B cell (primary cell): ENCODE data around the gene RAB27A. TPM values are rescaled to one million over a fixed set of nuclear protein-coding genes. Genes with fewer than 3 reads are reported as not detected.
A peak's percentile ranks its signal among the peaks of the same experiment; 100 is the strongest.

Experiments
- ATAC-seq: fragments of 200-7000 bp; cut with Tn5 transposase; one replicate; pipeline ENCODE4 v1.10.0; 2021; ENCODE audit warnings: low read depth, mild to moderate bottlenecking, moderate number of reproducible peaks, moderate library complexity
- CTCF ChIA-PET: fragments of 350-600 bp; sonication (Branson Sonifier 250); formaldehyde crosslinking; loops from one replicate; lab custom pipeline; 2021; ENCODE audit warnings: antibody characterized with exemption, inconsistent platforms; lab: Charles Lee
- POLR2A ChIA-PET: fragments of 350-600 bp; sonication (Branson Sonifier 250); formaldehyde crosslinking; loops from one replicate; lab custom pipeline; 2021; ENCODE audit warnings: antibody characterized with exemption; lab: Charles Lee
- DNase-seq: peaks from one replicate; pipeline ENCODE4 v3.0.0; 2013
- H2AFZ ChIP-seq: 2 replicates; pipeline ENCODE4 v1.6.1; 2012; ENCODE audit warnings: mild to moderate bottlenecking, low read depth, low read length; ENCODE audit not compliant: insufficient read depth, poor library complexity, severe bottlenecking
- H3K27ac ChIP-seq, 2 donors: 1 replicate in 1 of 2; 2 replicates in 1 of 2; pipeline ENCODE4 v1.5.1; 2012 to 2013; ENCODE audit warnings: low read length in 2 of 2, mild to moderate bottlenecking in 2 of 2, moderate library complexity in 1 of 2
- H3K27me3 ChIP-seq, 4 experiments: fragments of 200-600 bp in 1 of 4; sonication (generic) in 1 of 4; replicated peaks in 1 of 4; 1 replicate in 2 of 4; 2 replicates in 2 of 4; pipeline versions ENCODE4 v1.6.1 to v1.7.0; 2013 to 2016; ENCODE audit warnings: low read length in 3 of 4, mild to moderate bottlenecking in 2 of 4, mixed read lengths in 1 of 4, moderate library complexity in 1 of 4; ENCODE audit not compliant: insufficient read depth in 4 of 4, control insufficient read depth in 3 of 4; ENCODE audit errors: control extremely low read depth in 1 of 4
- H3K36me3 ChIP-seq, 2 experiments: replicated peaks in 1 of 2; 1 replicate in 1 of 2; 2 replicates in 1 of 2; pipeline versions ENCODE4 v1.6.1 to v1.7.1; 2013; ENCODE audit warnings: low read length in 1 of 2; ENCODE audit not compliant: insufficient read depth in 2 of 2, control insufficient read depth in 1 of 2; ENCODE audit errors: control extremely low read depth in 1 of 2, extremely low read depth in 1 of 2
- H3K4me1 ChIP-seq, 2 donors: fragments of 200-600 bp in 1 of 2; sonication (generic) in 1 of 2; 1 replicate in 1 of 2; 2 replicates in 1 of 2; pipeline versions ENCODE4 v1.5.1 to v1.6.1; 2013 to 2017; ENCODE audit warnings: low read length in 2 of 2; ENCODE audit not compliant: control insufficient read depth in 2 of 2, insufficient read depth in 2 of 2
- H3K4me2 ChIP-seq: replicated peaks from 2 replicates; pipeline ENCODE3; 2012; ENCODE audit warnings: mild to moderate bottlenecking, low read depth, low read length; ENCODE audit not compliant: poor library complexity, severe bottlenecking
- H3K4me3 ChIP-seq, 5 experiments: fragments of 200-600 bp in 1 of 5; sonication (generic) in 1 of 5; 1 replicate in 3 of 5; 2 replicates in 2 of 5; pipeline versions ENCODE4 v1.5.1 to v1.7.0; 2011 to 2016; ENCODE audit warnings: low read length in 4 of 5, mild to moderate bottlenecking in 4 of 5, low read depth in 2 of 5, control low read depth in 1 of 5, moderate library complexity in 1 of 5; ENCODE audit not compliant: insufficient read depth in 1 of 5; ENCODE audit errors: control extremely low read depth in 1 of 5, extremely low read depth in 1 of 5
- H3K79me2 ChIP-seq: fragments of 200-600 bp; sonication (generic); one replicate; pipeline ENCODE4 v1.6.0; 2016; ENCODE audit warnings: low read length; ENCODE audit not compliant: control insufficient read depth, insufficient read depth
- H3K9ac ChIP-seq: fragments of 200-600 bp; sonication (generic); 2 replicates; pipeline ENCODE4 v1.6.1; 2017; ENCODE audit warnings: mild to moderate bottlenecking, low read length, moderate library complexity
- H3K9me3 ChIP-seq, 3 donors: one replicate each; pipeline versions ENCODE4 v1.6.1 to v1.7.1; 2013; ENCODE audit warnings: low read length in 2 of 3; ENCODE audit not compliant: control insufficient read depth in 2 of 3, insufficient read depth in 1 of 3; ENCODE audit errors: control extremely low read depth in 1 of 3
- H4K20me1 ChIP-seq: 2 replicates; pipeline ENCODE4 v1.6.0; 2012; ENCODE audit warnings: mild to moderate bottlenecking, low read length; ENCODE audit not compliant: insufficient read depth, control insufficient read depth, poor library complexity, severe bottlenecking
- H3K27ac Mint-ChIP-seq: one replicate; pipeline ENCODE4 v1.8.0; 2021; ENCODE audit warnings: mixed read lengths
- H3K27me3 Mint-ChIP-seq: one replicate; pipeline ENCODE4 v1.8.0; 2021; ENCODE audit warnings: mixed read lengths
- H3K4me1 Mint-ChIP-seq: one replicate; pipeline ENCODE4 v1.8.0; 2021; ENCODE audit warnings: mixed read lengths
- H3K4me3 Mint-ChIP-seq: one replicate; pipeline ENCODE4 v1.8.0; 2021; ENCODE audit warnings: mixed read lengths
- H3K9me3 Mint-ChIP-seq: one replicate; pipeline ENCODE4 v1.8.0; 2022; ENCODE audit warnings: mixed read lengths; ENCODE audit not compliant: insufficient read depth
- EZH2 ChIP-seq: IDR thresholded peaks from 2 replicates; pipeline ENCODE4 v1.6.1; 2012; ENCODE audit warnings: borderline replicate concordance, low read depth, mild to moderate bottlenecking, moderate library complexity, low read length; ENCODE audit not compliant: insufficient read depth, poor library complexity, severe bottlenecking
- WGBS: methylation state at CpG from one replicate; pipeline ENCODE4 v1.1.5; 2013; ENCODE audit warnings: missing lambda C conversion rate; ENCODE audit not compliant: insufficient coverage; 5-methylcytosine and 5-hydroxymethylcytosine counted together
- intact Hi-C: fragments of 100-400 bp; cut with micrococcal nuclease; formaldehyde crosslinking; loops from one replicate; pipeline ENCODE4 v1.10.0; 2022
- polyA plus RNA-seq: library from polyadenylated mRNA; depleted of rRNA; stranded (reverse); fragments of >200 nt; gene quantifications from 2 replicates; pipeline ENCODE4 v1.2.3, GENCODE V29; 2012
- total RNA-seq, 2 donors: library from RNA; stranded (reverse); fragments of 120-200 nt in 1 of 2; gene quantifications; 1 replicate in 1 of 2; 2 replicates in 1 of 2; pipeline versions ENCODE4 v1.2.3 to v1.2.4, GENCODE V29; 2013 to 2022
- TF ChIP-seq, protein P1 (sequence below): fragments of 200-600 bp; IDR thresholded peaks from one replicate; pipeline ENCODE4 v1.8.0; 2022; ENCODE audit warnings: antibody characterized with exemption, mild to moderate bottlenecking

The RAB27A gene
- total and polyA plus RNA-seq, 2 donors (not counting 1 experiment from before 2014, with no cell fraction given), result 7.2 to 19.0 TPM

DNA sequence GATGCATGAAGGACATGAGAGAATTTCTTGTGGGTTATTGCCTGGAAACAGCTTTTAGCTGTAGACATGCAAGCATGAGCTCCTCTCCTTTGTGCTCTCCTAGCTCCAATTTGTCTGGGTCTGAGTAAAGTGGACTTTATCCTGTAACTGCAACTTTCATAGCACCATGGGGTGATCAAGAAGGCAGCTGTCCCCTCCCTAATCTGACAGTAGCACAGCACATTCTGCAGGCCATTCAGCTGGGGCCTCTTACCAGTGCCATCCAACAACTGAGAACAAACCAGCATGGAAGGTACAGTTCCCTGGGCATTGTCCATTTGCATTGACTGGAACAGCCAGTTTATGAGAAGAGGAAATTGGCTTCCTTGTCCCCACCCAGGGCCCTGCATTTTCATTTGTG lies 7.7 kb upstream of the RAB27A start:
- H3K27me3 ChIP-seq, result no peaks in the 10 kb centered on the region
- H3K9me3 Mint-ChIP-seq, result no peaks in the 10 kb centered on the region
- H3K4me3 ChIP-seq, result no peak overlapping the region
- H3K4me1 ChIP-seq, result no peaks in the 10 kb centered on the region
- no peaks in the 10 kb centered on the region for H3K9me3 ChIP-seq
- TF ChIP-seq EZH2, result no peak
- TF ChIP-seq, protein P1, sequence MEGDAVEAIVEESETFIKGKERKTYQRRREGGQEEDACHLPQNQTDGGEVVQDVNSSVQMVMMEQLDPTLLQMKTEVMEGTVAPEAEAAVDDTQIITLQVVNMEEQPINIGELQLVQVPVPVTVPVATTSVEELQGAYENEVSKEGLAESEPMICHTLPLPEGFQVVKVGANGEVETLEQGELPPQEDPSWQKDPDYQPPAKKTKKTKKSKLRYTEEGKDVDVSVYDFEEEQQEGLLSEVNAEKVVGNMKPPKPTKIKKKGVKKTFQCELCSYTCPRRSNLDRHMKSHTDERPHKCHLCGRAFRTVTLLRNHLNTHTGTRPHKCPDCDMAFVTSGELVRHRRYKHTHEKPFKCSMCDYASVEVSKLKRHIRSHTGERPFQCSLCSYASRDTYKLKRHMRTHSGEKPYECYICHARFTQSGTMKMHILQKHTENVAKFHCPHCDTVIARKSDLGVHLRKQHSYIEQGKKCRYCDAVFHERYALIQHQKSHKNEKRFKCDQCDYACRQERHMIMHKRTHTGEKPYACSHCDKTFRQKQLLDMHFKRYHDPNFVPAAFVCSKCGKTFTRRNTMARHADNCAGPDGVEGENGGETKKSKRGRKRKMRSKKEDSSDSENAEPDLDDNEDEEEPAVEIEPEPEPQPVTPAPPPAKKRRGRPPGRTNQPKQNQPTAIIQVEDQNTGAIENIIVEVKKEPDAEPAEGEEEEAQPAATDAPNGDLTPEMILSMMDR, result no peak
- DNase-seq (no peak), ATAC-seq (no peak)
- no peak overlapping the region for H2AFZ ChIP-seq
- ChIA-PET CTCF (interaction anchor here (1.0 kb wide), 1 partner anchor 80 kb away, joined by 6 read pairs; no protein-coding TSS in a partner anchor), POLR2A (no interaction called here)
- no peak overlapping the region for H3K27ac ChIP-seq
- no peak overlapping the region for H3K4me2 ChIP-seq
- no peaks in the 10 kb centered on the region for H4K20me1 ChIP-seq
- intact Hi-C loops, result loop anchor here (10.0 kb wide), 1 partner anchor 1333 kb away; no protein-coding TSS in a partner anchor
- no peaks in the 10 kb centered on the region for H3K79me2 ChIP-seq
- H3K27me3 Mint-ChIP-seq, result no peaks in the 10 kb centered on the region
- no peaks in the 10 kb centered on the region for H3K4me1 Mint-ChIP-seq
- no peaks in the 10 kb centered on the region for H3K36me3 ChIP-seq
- H3K27ac Mint-ChIP-seq, result no peak overlapping the region
- H3K9ac ChIP-seq, result no peak overlapping the region
- no peak overlapping the region for H3K4me3 Mint-ChIP-seq

DNA sequence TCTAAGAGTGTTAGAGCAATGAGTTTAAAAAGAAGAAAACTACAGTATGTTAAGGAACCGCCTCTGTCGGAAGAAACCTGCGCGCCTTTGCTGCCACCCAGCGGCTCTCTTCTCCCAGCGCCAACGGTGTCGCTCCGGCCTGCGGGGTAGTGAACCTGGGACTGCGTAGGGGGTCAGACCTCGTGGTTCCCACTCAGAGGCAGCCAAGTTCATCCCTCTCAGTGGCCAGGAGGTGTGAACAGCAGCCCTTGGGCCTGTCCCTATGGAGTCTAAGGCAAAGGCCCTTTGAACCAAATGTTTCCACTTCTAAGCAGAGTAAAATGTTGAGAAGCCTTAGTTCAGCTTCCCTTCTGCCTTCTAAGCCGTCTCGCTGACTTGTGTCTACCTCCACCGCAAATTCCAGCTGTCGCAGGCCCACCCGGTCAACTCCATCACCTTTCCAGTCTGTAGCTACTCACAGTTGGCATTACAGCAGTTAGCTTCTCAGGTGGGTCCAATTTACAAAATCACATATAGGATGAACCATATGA lies 980 bp upstream of the RAB27A start:
- peak; percentile 79 for ATAC-seq
- Histone ChIP-seq H3K4me1 (peaks cover 10 to 18% of the 10 kb centered on the region in 2 donors), H3K36me3 (no peaks in the 10 kb centered on the region), H3K27ac (peak overlapping the region; percentile 72 to 93), H3K79me2 (peaks cover 36% of the 10 kb centered on the region), H3K27me3 (no peaks in the 10 kb centered on the region), H4K20me1 (no peaks in the 10 kb centered on the region), H3K4me2 (peak overlapping the region; percentile 98), H3K9me3 (no peaks in the 10 kb centered on the region), H3K9ac (peak overlapping the region; percentile 96), H2AFZ (peak overlapping the region; percentile 96), H3K4me3 (peak overlapping the region; percentile 67 to 100 (median 92))
- H3K9me3 Mint-ChIP-seq, result no peaks in the 10 kb centered on the region
- CTCF ChIA-PET, result interaction anchor here (0.8 to 5.3 kb wide), 21 partner anchors 10 to 145 kb away, joined by 3 to 92 read pairs (median 5); partner anchors contain the start of genes CCPG1, PIERCE2, PIGB and PIGBOS1
- peak overlapping the region; percentile 89 for H3K4me3 Mint-ChIP-seq
- TF ChIP-seq, protein P1, result peak; percentile 93
- no peak for TF ChIP-seq EZH2
- H3K27me3 Mint-ChIP-seq, result no peaks in the 10 kb centered on the region
- H3K4me1 Mint-ChIP-seq, result peaks cover 25% of the 10 kb centered on the region
- intact Hi-C loops, result loop anchor here (1.0 to 10.0 kb wide), 6 partner anchors 29 to 1326 kb away; partner anchors contain the start of genes PIGB and PIGBOS1
- peak overlapping the region; percentile 88 for H3K27ac Mint-ChIP-seq
- WGBS, result 30% methylated on average over 17 of the region's 17 CpGs
- peak; percentile 88 for DNase-seq
- POLR2A ChIA-PET, result no interaction called here
